ENCODE data around the gene GTF2F2.

Gene GTF2F2

DNA sequence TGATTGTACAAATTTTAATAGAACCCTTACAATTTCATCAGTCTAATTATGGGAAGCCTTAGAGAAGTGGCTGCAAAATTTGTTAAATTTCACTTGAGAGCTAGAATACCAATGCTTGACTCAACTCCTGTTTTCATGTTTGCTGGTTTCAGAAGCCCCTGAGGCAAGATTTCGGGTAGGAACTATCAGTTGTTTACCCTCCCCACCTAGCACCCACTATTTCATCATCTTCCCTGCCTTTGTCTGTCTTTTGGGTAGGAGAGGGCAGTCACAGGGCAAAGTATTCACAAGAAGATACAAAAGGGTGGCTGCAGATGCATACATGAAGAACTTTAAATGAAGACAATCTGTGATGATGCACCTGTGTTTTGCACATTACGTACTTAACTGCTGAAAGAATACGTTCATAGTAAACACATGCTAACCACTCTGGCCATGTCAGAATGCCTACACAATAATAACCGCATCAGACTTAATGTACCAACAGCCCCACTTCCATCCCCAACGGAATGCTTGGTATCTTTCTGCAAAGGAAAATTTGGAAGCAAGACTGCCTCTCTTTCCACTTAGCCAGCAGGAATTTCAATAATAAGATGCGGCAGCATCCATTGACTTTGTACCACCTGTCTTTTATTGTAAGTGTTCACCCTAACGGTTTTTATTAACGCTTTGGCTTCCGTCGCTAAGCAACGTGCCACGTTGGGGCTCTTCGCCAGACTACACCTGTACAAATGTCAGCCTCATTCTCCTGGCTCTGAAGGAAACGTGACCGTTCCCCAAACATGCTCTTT is 190.2 kb downstream of the GTF2F2 start:
- DNase-seq (ENCODE audit: extremely low read depth, insufficient read length): no peak
- H3K4me3 ChIP-seq (replicated peaks; ENCODE audit: low read depth, low read length): no peak overlapping the region
- TF ChIP-seq, protein P1, sequence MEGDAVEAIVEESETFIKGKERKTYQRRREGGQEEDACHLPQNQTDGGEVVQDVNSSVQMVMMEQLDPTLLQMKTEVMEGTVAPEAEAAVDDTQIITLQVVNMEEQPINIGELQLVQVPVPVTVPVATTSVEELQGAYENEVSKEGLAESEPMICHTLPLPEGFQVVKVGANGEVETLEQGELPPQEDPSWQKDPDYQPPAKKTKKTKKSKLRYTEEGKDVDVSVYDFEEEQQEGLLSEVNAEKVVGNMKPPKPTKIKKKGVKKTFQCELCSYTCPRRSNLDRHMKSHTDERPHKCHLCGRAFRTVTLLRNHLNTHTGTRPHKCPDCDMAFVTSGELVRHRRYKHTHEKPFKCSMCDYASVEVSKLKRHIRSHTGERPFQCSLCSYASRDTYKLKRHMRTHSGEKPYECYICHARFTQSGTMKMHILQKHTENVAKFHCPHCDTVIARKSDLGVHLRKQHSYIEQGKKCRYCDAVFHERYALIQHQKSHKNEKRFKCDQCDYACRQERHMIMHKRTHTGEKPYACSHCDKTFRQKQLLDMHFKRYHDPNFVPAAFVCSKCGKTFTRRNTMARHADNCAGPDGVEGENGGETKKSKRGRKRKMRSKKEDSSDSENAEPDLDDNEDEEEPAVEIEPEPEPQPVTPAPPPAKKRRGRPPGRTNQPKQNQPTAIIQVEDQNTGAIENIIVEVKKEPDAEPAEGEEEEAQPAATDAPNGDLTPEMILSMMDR (IDR thresholded peaks at IDR 0.05; ENCODE audit: insufficient read depth, low read length, poor library complexity, severe bottlenecking): no peak

GRCh38 chr13:45314822-45315221 is 194.5 kb downstream of the GTF2F2 start:
- H3K4me3 ChIP-seq (replicated peaks; ENCODE audit: low read depth, low read length): no peak overlapping the region
- H3K27me3 ChIP-seq (replicated peaks; ENCODE audit: control insufficient read depth, insufficient read depth, low read length): no peaks in the 10 kb centered on the region; the same call in 1 of the 2 replicates
- TF ChIP-seq, protein P1 (IDR thresholded peaks at IDR 0.05; ENCODE audit: insufficient read depth, low read length, poor library complexity, severe bottlenecking): no peak
- no peak for DNase-seq (ENCODE audit: extremely low read depth, insufficient read length)
- H3K36me3 ChIP-seq (ENCODE audit: control insufficient read depth, insufficient read depth, low read length): no peaks in the 10 kb centered on the region

More for the DNA sequence above, 190.2 kb downstream of the GTF2F2 start:
- no peaks in the 10 kb centered on the region; the same call in 1 of the 2 replicates for H3K27me3 ChIP-seq (replicated peaks; ENCODE audit: control insufficient read depth, insufficient read depth, low read length)
- H3K36me3 ChIP-seq (ENCODE audit: control insufficient read depth, insufficient read depth, low read length): no peaks in the 10 kb centered on the region

DNA sequence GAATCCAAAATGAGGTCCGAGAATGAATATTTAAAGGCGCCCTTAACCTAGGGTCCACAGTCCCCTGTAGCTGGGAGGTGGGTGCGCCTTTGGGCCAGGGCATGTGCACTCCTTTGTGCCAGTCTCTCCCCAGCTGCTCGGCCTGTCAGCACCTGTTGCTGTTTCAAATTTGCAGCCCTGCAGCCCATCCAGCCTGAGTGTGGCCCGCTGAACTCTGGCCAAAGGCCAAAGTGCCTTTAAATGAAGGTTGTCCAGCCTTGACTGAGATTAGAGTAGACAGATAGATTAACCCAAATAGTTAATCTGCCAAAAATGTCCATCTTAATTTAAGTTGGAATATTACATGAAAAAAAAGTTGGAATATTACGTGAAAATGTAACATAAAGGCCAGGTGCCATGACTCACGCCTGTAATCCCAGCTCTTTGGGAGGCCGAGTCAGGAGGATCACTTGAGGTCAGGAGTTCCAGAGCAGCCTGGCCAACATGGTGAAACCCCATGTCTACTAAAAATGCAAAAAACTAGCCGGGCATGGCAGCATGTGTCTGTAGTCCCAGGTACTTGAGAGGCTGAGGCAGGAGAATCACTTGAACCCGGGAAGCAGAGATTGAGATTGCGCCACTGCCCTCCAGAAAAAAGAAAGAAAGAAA is 195.3 kb downstream of the GTF2F2 start:
- Histone ChIP-seq H3K4me3 (replicated peaks; ENCODE audit: low read depth, low read length) (no peak overlapping the region), H3K36me3 (ENCODE audit: control insufficient read depth, insufficient read depth, low read length) (no peaks in the 10 kb centered on the region), H3K27me3 (replicated peaks; ENCODE audit: control insufficient read depth, insufficient read depth, low read length) (no peaks in the 10 kb centered on the region; the same call in 1 of the 2 replicates)
- TF ChIP-seq, protein P1 (IDR thresholded peaks at IDR 0.05; ENCODE audit: insufficient read depth, low read length, poor library complexity, severe bottlenecking): no peak
- no peak for DNase-seq (ENCODE audit: extremely low read depth, insufficient read length)

- DNase-seq (ENCODE audit: extremely low read depth, insufficient read length): no peak
- TF ChIP-seq, protein P1 (IDR thresholded peaks at IDR 0.05; ENCODE audit: insufficient read depth, low read length, poor library complexity, severe bottlenecking): no peak
- H3K36me3 ChIP-seq (ENCODE audit: control insufficient read depth, insufficient read depth, low read length): no peaks in the 10 kb centered on the region
- no peaks in the 10 kb centered on the region; the same call in 1 of the 2 replicates for H3K27me3 ChIP-seq (replicated peaks; ENCODE audit: control insufficient read depth, insufficient read depth, low read length)
- H3K4me3 ChIP-seq (replicated peaks; ENCODE audit: low read depth, low read length): no peak overlapping the region
These were observed 196.0 kb downstream of the GTF2F2 start for GRCh38 chr13:45316338-45316737.

- Histone ChIP-seq H3K36me3 (ENCODE audit: control insufficient read depth, insufficient read depth, low read length) (no peaks in the 10 kb centered on the region), H3K27me3 (replicated peaks; ENCODE audit: control insufficient read depth, insufficient read depth, low read length) (no peaks in the 10 kb centered on the region), H3K4me3 (replicated peaks; ENCODE audit: low read depth, low read length) (no peak overlapping the region)
- TF ChIP-seq, protein P1 (IDR thresholded peaks at IDR 0.05; ENCODE audit: insufficient read depth, low read length, poor library complexity, severe bottlenecking): no peak
- no peak for DNase-seq (ENCODE audit: extremely low read depth, insufficient read length)
These were observed 196.7 kb downstream of the GTF2F2 start for GRCh38 chr13:45316996-45317395.

Measured in GM06990 (cell line).